Measurements from ENCODE around the gene CPNE9.

CPNE9 gene, protein sequence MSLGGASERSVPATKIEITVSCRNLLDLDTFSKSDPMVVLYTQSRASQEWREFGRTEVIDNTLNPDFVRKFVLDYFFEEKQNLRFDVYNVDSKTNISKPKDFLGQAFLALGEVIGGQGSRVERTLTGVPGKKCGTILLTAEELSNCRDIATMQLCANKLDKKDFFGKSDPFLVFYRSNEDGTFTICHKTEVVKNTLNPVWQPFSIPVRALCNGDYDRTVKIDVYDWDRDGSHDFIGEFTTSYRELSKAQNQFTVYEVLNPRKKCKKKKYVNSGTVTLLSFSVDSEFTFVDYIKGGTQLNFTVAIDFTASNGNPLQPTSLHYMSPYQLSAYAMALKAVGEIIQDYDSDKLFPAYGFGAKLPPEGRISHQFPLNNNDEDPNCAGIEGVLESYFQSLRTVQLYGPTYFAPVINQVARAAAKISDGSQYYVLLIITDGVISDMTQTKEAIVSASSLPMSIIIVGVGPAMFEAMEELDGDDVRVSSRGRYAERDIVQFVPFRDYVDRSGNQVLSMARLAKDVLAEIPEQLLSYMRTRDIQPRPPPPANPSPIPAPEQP

DNA sequence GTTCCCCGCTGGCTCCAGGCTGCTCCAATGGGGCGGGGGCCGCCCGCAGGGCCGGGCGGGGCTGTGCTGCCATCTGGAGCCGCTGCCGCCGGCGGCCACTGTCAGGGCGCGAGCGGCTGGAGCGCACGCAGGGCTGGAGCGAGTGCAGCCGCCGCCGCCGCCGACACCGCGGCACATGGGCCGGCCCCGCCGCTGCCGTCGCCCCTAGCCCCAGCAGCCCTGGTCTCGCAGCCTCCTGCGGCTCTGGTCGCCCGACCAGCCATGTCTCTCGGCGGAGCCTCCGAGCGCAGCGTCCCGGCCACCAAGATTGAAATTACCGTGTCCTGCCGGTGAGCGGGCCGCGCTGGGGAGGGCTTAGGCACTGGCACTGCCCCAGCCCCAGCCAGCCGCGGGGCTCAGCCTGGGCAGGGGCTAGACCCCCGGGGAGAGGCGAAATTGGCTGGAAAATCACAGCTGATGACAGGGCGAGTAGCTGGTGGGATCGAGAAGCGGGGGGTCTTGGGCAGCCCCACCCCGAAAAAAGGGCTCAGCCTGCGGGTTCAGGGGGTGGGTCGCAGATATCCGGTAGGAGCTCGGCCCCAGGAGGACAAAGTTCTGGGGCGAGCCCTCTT, at the start of gene CPNE9:
Gene CPNE9 (plus strand): TSS at position 98 of the 611 bp plus-strand sequence. CDS start 164 bp downstream, at position 262.
- DNase-seq = no peak

DNA sequence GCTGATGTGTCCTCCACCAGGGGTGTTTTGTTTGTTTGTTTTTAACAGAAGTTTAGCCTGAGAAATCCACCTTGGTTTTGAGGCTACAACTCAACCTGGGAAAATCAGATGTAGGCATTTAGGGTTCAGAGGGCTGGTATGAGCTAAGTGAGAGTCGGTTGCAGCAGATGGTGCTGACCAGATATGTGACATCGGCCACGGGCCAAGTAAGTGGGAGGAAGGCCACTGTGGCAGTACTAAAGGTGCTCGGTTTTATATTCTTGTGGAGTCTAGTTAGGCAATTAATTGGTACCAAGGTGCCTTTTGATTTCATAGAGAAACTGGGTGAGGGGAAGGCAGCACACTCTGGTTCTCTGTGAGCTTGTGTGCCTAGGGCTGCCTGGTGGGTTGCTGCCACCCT, 43.8 kb upstream of the CPNE9 start:
- no peak for DNase-seq

DNA sequence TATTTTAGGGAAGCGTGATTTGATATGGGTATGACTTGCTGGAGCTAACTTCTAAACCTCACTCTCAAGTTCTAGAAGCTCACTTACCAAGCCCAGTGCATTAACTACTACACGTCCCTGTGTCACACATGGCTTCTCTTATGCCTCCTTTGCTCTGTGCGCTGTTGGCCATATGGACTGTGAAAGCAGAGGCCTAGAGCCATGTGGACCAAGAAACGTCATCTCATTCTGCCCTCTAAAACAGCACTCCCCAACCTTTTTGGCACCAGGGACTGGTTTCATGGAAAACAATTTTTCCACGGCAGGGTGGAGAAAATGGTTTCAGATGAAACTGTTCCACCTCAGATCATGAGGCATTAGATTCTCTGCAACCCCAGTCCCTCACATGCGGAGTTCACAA, 42.7 kb upstream of the CPNE9 start:
- no peak for DNase-seq

DNA sequence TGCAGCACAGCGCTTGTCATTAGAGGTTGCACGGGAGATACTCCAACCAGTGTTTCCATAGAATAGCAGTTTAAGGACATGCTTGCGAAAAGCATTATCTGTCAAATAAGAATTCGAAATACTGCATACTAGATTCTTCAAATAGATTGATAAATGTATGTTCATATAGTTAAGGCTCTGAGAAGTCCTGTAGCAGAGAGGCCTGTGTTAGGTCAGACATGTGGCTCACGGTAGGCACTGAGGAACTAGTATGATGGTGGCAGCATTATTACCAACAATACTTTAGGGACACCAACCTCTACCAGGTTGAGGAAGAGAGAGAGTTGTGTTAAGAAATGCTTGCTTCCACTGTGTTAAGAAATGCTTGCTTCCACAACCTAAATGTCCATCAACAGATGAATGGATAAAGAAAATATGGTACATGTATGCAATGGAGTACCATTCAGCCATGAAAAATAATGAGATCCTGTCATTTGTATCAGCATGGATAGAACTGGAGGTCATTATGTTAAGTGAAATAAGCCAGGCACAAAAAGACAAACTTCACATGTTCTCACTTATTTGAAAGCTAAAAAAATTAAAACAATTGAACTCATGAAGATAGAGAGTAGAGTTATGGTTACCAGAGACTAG, 39.4 kb upstream of the CPNE9 start:
- no peak for DNase-seq

DNA sequence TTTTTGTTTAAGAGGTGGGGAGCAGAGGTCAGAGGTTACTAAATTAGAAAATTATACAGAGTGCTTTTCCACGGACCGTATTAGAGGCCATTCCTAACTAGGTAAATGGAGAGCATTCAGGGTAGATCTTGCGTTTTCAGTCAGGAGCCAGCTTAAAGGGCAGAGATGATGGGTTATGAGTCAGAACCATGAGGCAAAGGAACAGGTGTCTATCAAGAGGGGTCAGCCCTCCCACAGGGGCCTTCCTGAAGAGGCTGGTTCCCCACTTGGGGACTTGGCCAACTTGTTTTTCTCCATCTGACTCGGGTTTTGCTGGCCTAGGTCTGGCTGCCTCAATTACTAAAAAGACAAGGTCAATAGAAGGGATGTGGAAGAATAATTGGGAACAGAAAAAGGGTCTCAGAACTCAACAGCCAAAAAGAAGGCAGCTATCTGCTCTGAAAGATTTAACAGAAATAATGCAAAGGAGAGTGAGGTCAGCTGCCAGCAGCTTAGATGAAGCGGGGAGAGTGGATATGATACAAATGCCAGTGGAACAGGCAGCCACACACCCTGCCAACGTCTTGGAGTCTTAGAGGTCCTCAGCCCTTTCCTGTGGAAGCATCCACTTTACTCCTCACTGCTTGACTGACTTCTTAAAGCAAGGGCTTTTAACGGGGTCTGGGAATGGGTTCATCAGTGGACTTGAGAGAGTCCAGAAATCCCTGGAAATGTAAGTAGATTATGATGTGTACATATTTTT, 36.8 kb upstream of the CPNE9 start:
- DNase-seq = no peak

DNA sequence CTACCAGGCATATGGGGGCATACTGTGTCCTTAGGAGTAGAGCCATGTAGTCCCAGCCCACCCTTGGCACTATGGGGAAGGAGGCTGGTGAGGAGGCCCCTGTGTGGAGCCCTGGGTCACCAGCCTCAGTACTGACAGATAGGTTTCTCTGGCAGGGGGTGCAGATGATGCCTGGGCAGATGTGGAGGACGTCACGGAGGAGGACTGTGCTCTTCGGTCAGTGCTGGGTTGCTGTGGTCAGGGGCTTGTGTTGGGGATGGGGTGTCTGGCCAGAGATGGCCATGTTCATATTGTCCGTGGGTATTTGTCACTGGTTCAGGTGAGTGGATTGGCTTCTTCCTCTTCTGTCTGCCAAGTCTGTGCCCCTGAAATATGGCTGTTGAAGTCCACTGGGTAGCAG, 34.4 kb upstream of the CPNE9 start:
- DNase-seq = no peak

DNA sequence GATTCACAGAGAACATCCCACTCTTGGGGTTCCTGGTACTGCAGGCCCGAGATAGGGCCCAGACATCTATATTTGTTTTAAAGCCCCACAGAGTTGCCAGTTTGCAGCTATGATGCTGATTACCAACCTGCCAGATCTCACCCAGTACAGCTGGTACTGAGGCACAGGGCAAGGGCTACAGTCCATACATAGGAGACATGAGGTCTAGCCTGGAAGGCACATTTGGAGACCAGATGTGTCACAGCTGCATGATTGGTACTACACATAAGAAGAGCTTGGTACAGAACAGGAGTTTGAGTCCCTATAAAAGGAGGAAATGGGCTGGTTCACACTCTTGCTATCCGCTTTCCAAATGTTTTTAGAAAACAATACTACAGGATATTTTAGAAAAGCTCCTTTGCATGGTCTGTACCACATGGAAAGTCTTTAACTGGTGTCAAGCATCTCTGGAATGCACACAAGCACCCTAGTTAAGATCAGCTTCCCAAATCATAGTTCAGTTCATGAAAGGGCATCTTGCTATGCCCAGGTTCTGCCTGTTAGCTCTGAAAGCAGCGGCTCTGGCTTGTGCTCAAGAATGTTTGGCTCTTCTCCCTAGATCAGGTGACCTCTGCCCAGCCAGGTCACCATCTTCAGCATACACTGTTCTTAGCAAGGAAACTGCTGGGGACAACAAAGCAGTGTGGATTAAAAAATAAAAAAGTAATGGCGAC, 33.8 kb upstream of the CPNE9 start:
- DNase-seq = no peak

DNA sequence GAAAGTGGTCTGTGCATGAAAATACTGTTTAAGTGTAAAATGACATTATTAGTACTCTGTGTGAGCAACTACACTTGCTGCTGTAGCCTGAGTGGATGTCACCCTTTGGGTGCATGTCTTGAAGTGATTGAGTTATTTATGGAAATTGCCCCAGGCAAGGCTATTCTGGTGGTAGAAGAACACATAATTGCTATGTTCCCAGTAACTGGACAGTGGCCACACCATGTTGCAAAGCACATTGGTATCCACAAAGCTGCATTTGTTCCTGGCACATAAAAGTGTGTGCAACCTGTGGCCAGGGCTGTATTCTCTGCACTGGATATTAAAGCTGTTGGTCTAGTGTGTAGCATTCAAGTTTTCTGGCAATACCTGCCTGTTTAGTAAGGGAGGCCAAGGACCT, 30.6 kb upstream of the CPNE9 start:
- DNase-seq = no peak

DNA sequence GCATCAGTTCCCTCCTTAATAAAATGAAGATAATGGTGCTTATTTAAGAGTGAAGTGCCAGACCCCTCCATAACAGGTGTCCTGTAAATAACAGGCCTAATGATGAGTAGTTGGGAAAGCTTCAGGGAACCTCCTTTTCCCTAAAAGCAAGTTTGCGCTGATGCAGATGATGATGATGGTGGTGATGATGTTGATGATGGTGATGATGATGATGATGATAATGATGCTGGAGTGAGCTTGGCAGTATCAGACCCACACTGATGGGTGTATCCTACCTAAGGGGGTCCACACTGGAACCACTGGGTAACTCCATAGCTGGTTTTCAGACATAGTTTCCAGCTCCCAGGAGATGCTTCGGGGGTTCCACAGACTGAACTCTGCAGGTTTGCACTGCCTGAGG, 29.9 kb upstream of the CPNE9 start:
- no peak for DNase-seq

DNA sequence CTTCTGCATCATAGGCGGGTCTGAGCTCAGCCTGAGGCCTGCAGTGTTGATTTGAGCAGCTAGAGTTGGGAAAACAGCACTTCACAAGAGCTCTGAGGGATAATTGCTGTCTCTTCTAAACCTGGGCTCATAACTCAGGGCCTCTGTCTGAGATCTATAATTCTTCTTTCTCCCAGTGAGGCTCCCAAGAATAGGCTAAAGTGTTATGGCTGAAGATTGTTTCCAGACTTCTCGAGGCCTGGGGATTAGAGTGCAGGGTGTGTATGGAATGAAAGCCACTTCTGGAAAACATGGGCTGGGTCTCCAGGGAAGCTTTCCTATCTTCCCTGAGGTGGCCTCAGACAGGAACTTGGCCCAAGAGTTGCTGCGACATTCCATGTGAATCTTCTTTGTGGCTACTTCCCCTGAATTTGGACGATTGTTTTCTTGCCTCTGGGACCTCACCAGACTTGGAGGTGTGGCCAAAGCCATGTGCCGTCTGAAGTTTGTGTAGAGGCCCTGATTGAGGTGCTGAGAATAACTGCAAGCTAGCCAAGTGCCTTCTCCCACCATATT, 27.8 kb upstream of the CPNE9 start:
- no peak for DNase-seq

DNA sequence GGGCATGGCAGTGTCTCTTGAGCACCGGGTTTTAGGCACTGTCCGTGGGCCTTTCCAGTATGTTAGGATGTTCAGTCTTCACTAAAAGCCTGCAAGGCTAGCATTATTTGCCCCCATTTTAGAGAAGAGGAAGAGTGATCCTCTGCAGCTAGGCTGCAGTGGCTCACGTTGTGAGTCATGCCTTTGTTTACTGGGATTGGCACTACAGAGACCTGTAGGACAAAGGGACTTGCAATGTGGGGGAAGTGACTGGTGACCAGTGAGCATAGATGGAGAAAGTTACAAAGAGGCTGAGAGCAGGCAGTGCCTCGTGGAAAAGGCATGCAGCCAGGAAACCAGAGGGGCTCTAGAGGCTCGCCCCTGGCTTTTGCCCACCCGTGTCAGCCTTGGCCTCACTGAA, 26.8 kb upstream of the CPNE9 start:
- DNase-seq = no peak

DNA sequence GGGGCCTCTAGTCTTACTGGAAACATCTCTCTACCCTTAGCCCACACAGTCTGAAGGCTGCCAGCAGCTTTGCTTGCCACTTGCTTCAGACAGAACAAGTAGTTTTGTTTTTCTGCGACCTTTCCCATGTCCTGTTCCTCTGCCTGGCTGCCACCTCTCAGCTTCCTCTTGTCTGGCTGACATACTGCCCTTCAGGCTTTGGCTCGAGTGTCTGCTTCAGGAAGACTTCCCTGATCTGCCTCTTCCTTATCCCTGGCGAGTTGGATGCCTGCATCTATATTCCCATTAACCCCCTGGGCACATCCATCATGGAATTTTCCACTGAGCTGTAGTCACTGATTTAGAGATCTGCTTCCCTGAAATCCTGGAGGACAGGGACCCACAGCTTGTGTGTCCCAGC, 25.1 kb upstream of the CPNE9 start:
- DNase-seq = no peak

DNA sequence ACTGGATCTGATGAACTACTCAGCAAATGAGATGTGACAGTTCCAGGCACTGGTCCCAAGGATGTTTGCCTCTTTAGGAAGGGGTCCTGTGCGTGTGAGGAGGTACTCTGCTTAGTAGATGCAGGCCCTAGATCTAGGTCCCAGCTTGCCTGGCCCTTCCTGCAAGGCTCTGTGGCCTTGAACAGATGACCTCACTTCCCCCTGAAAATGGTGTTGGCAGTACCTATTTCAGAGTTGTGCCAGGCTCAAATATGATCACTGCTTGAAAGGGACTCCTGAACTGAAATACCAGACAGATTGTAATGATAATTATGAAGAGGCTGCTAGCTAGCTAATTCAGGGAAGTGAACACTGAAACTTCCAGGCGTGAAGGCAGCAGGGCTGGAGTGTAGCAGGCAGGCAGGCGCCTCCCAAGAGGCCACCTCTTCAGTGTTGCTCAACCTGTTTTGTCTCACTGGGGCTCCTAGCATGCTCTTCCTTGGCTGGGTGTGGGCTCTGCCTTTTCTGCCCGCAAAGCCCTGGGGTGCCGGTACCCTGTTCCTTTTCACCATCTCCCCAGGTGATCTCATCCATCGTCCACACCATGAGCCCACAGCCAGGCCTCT, 24.1 kb upstream of the CPNE9 start:
- DNase-seq = no peak

DNA sequence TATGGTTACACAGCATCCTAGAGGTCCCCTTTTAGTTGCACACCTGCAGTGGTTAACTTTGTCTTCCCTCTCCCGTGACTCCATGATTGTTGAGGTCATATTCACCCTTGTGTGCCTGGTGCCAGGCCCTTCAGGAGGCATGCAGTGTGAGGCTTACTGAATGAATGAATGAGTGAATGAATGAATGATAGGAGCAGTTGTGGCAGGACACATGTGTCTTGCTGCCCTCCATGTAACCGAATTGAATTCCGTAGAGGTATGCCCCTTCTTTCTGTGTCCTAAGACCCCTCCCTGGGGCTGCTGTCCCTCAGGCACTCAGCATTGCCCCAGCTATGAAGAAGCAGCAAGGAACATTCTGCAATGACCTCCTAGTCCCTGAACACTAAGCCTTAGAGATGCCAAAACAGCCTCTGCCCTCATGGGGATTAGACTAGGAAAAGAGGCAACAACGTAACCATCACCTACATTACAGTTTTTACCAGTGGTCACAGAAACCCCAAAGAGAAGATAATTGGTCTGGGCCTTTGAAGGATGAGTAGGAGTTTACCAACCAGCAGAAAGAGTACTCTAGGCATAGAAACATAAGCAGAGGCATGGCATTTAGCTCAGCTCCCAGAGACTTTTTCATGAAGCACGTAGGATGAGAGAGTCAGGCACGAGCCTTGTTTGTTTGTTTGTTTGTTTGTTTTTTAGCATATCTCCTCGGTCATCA, 22.5 kb upstream of the CPNE9 start:
- no peak for DNase-seq

DNA sequence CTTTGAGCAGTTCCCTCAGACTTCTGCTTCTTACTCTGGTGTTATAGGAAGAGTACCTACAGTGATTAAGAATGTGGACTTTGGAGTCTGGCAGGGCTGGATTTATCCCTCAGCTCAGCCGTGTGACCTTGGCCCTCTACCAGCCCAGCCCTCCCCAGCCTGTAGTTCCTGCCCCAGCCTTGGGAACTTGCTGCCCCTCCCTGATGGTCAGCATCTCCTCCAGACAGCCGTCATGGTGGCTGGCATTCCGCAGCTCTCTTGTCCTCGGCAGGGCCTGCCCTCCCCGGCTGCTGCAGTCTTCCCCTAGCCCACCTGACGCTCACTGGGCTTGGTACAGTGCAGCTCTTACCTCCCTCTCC, 21.9 kb upstream of the CPNE9 start:
- no peak for DNase-seq

DNA sequence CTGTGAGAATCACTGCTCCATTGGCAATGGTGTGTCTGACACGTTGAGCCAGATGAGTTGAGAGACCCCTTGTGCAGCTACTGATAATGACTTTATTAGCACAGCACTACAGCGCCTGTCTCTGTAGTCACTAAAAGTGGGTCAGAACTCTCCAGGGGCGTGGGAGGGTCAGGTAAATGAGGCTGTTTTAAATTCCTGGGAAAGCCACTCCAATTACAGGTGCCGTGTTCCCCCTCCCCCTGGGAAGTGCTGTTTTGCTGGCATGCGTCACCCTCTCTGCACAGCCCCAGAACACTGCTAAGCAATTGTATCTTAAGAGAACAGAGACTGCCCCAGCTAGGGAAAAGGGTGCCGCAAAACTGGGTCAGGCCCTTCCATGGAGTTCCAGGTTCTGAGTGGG, 21.5 kb upstream of the CPNE9 start:
- no peak for DNase-seq

DNA sequence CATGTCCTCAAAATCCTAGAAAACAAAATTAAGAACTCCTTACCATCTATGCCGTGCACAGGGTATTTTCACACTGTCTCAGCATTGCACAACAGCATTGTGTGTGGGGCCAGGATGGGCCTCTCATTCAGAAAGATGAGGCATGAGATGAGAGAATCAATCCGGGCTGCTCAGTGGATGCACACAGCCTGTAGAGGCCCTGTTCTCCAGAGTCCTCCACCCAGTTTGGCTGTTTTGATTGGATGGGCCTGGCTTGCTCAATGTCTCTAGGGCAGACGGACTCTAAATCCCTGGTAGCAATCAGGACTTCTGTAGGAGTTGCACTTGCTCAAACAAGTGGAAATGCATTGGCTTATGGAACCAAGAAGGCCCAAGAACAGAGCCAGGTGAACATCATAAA, 20.2 kb upstream of the CPNE9 start:
- DNase-seq = no peak

DNA sequence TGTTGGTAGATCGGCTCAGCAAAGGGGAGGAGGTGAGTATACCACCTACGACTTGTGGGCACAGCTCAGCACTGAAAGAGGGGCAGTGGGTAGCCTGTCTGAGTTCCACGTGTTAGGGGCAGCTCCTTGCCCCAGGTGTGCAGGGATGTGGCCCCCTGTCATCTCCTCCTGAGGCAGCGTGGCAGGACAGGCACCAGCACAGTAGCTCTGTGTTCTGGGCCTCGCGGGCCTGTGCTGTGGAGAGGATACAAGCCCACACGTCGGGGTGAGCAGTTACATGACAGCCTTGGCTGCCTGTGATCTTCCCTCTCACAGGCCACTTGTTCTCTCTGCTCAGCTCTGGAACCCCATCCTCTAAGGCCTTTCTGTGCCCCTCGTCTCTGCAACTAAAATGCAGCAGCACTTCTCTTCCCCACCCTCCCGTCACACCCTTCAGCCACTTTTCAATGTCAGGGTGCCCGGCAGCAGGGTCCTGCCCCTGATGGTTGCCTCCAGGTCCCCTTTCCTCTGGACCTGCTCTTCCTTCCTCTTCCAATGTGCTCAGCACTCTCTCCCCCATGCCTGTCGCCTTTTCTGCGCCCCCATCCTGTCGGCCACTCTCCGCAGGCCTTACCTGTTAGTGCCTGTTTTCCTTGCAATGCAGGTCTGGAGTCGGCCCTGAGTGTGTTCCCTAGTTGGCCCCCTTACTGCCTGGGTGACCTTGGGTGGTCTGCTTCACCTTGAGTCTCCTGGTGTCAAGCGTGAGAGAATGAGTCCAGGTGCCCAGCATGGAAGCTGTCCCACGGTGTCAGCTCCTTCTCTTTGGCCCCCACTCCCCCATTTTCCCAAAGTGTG, 18.2 kb upstream of the CPNE9 start:
- DNase-seq = no peak

DNA sequence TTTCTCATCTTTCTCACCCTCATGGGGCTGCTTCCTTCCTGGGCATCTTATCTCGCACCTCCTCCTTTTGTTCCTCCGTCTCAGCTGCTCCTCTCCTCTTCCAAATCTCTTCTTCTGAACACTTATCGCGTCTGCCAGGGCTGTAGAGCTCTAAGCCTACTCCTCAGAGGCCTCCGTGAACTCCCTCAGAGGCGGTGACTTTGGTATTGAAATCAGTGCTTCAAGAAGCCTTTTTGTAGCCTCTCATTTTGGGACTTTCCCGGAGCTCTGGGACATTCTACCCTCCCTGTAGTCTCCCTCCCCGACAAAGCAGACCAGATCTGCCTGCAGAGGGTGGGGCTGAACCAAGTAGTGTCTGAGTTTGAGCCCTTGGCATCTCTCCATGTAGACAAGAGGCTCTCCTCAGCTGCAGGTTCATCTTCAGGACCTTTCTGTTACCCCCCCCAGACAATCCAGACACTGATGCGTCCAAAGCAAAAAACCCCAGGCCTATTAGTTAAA, 17.5 kb upstream of the CPNE9 start:
- no peak for DNase-seq

DNA sequence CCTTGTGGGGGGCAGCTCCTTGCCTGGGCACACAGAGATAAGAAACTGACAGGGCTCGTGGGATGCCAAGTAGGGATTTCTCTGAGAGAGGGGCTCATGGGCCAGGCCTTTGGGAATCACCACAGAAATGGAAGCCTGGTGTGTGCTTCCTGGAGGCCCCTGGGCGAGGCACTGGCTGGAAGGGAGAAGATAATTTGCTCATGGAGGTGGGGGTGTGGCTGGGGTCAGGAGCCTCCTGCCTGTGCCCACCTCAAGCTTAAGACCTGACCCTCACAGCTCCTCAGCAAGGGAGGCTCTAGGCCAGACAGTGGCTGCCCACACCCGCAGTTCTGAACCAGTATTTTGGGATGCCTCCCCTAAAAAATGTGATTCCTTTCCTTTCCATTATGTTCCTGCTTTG, 16.9 kb upstream of the CPNE9 start:
- DNase-seq = no peak
